SH-SY5Y (cell line): Measurements from ENCODE around the gene ELF2.

Experiments used
- GATA2 ChIP-seq: IDR thresholded peaks from 2 replicates; pipeline ENCODE4 v1.6.1; 2011; ENCODE audit warnings: mild to moderate bottlenecking, low read depth, low read length
- GATA3 ChIP-seq: IDR thresholded peaks from 2 replicates; pipeline ENCODE4 v1.6.1; 2011; ENCODE audit warnings: low read depth, mild to moderate bottlenecking, low read length, moderate library complexity

Gene ELF2

DNA sequence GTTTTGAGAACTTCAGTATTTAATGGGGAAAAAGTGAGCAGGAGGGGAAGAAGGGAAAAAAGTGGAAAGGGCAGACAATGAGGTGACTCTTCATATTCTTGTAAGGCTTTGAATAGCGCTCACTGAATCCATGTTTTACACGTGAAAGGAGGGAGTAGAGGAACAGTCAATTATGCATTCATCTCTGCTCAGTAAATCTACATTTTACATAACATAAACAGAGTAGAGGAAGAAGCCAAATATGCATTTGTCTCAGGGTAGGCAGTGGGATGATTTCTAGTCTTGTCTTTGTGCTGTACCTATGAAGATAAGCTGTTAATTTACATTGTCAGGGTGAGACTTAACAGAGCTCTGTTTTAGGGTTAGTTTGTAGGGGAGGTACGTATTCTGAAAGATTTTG, 19.4 kb upstream of the ELF2 start:
- TF ChIP-seq GATA2 (no peak), GATA3 (no peak)

DNA sequence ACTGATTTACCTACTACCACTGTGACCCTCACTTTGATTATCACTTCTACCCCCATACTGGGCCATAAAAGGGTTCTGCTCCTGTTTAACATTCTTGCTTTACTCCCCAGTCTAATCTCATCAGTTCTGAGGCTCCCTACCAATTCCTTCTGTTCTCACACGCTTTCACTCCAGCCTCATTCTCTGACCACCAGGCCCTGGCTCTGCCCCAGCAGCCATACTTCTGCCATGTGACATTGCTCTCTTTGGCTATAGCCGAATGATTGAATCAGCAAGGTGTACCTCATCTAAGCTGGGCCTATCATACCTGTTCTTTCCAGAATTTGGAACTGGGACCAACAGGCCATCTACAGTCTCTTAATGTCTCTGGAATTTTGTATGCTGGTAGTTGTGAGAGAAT, 14.4 kb upstream of the ELF2 start:
- TF ChIP-seq GATA3 (no peak), GATA2 (no peak)

DNA sequence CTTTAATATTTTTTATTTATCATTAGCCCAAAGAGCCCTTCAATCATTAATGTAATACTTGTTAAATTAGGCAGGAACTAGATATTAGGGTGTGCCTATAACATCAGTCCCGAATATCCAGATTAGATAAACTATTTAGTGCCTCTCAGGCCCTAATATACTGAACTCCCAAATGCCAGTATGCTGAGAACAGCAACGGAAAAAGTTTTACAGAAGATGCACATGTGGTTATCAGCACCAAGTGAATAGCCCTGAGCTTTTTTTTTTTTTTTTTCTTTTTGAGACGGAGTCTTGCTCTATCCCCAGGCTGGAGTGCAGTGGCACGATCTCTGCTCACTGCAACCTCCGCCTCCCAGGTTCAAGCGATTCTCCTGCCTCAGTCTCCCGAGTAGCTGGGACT, 13.0 kb upstream of the ELF2 start:
- TF ChIP-seq GATA2 (no peak), GATA3 (no peak)

DNA sequence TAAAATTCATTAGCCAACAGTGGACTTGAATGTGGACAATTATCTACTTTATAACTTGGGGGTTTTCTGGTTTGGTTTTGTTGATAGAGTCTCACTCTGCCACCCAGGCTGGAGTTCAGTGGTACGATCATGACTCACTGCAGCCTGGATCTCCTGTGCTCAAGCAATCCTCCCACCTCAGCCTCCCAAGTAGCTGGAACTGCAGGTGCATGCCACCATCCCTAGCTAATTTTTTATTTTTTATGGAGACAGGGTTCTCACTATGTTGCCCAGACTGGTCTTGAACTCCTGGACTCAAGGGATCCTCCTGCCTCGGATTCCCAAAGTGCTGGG, 12.4 kb upstream of the ELF2 start:
- no peak for TF ChIP-seq GATA3
- TF ChIP-seq GATA2: no peak

DNA sequence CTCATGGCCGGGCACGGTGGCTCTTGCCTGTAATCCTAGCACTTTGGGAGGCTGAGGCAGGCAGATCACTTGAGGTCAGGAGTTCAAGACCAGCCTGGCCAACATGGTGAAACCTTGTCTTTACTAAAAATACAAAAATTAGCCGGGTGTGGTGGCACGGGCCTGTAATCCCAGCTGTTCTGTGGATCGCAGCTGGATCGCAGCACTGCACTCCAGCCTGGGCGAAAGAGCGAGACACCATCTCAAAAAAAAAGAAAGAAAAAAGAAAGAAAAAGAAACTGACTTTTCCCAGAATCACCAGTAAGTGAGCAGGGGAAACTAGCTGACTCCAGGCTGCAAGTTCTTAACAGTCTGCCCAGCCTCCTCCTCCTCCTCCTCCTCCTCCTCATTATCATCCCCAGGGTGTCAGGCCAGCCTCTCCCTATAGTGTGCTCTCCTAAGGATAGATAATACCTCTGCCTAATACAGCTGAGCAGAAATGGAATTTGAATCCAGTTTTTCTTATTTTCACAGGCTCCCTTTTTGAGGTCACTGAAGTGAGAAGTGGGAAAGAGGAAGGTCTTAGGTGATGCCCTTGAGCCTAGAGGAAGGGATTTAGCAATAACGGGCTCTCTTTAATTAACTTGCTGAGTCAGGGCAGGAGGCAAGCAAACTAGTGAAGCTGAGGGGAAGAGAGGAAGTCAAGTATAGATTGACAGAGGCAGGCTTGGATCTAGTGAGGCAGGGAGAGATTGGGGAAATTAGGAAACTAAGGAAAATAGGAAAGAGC, 11.8 kb upstream of the ELF2 start:
- TF ChIP-seq GATA3 (no peak), GATA2 (no peak)

DNA sequence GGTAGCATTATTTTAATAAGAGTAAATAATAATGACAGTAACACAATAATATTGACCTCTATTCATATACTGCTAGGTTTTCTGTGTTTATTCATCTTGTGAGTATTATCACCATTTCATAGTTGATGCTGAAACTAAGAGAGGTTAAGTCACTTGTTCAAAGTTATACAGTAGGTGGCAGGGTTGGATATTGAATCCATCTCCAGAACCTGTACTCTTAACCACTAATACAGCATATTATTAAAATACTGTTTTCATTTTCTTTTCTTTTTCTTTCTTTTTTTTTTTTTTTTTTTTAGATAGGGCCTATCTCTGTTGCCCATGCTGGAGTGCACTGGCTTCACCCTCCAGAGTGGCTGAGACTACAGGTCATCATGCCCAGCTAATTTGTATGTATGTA, 7.1 kb upstream of the ELF2 start:
- TF ChIP-seq GATA2 (no peak), GATA3 (no peak)

DNA sequence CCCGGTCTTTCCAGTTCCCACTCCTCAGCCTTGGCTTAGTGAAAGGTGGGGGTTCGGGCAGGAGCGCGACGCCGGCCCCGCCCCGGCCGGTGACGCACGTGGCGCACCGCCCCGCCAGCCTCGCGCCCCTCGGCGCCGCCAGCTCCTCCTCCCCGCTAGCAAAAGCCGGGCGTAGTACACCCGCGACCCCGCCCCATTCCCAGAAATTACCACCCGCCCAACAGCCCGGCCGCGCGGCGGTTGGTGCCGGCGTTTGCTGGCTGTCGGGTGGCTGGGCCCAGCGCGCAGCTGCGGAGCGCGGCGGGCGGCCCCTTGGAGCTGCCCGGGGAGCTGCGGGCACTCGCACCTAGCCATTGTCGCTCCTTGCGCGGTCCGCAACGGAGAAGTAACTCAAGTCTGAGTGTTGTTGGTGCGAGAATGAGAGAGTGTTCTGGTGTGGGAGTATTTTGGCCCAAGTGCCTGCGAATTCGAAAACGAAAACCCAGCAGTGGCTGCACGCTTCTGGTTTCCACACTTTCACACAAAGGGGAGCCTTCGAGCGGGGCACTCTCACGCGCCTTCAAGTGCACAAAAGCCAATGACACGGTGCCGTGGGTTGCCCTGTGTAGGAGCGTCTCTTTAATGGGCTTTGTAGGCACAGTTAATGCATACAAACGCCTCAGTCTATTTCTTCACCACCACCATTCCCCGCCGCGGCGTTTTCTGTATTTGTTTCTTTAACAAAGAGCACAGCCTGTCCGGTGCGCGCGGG, 1.0 kb upstream of the ELF2 start:
- TF ChIP-seq GATA3 (no peak), GATA2 (no peak)

DNA sequence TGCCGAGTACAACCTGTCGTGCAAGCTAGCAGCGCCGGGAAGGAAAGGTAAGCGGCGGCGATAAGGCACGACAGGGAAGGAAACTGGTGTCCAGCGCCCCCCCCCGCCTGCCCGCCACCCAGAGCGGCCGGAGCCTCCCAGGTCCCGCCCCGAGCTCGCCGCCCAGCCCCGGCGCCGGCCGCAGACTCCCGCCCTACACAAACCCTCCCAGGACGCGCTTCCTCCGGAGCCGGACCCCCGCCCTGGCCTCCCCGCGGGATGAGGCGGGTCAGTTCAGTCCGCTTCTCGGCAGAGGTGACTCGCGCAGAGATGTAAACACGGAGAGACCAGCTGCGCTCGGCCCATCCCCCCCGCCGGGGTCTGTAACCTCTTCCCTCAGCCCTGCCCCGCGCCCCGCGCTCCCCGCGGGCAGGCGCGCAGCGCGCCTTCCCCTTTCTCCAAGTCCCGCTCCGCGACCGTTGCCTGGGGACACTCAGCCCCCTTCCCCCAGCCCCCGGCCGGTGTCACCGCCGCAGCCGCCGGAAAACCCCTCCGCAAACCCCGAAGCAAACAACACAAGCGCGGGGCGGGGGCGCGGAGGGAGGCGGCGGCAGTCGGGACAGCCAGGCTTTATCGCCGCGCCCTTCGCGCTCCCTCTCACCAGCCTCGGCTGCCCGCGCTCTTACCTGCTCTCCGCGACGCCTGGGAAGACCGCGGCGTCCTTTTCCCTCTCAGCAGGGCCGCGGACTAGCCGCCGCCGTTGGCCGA, 543 bp downstream of the ELF2 start:
- peak; percentile 12; the same call in 1 of the 2 replicates for TF ChIP-seq GATA2
- no peak for TF ChIP-seq GATA3

DNA sequence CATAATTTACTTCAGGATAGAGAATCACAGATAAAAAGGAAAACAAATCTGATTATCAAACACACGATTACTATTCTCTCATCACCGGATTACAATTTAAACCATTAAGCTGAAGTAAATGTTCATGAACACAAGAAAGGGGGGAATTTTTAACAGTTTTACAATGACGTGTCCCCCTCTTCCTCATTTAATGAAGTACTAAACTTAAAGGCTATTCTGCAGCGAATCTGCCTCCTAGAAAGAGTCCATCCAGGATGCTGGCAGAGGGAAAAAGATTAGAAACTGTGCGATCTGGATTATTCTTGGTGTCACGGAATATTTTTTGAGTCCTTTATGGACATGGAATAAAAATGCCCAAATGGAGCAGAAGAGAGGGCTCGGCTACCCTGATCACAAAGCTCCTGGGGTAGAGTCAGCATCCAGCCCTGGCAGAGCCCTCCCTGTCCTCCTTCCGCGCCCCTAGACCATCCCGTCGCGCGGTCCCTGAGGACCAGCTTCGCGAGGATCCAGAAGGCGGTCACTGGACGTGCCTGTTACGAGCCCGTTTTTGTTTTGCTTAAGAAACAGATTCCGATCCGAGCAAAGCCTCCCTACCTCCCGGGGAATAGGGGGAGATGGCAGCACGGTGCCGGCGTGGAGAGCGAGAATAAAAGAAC, 1.2 kb downstream of the ELF2 start:
- no peak for TF ChIP-seq GATA3
- no peak for TF ChIP-seq GATA2

DNA sequence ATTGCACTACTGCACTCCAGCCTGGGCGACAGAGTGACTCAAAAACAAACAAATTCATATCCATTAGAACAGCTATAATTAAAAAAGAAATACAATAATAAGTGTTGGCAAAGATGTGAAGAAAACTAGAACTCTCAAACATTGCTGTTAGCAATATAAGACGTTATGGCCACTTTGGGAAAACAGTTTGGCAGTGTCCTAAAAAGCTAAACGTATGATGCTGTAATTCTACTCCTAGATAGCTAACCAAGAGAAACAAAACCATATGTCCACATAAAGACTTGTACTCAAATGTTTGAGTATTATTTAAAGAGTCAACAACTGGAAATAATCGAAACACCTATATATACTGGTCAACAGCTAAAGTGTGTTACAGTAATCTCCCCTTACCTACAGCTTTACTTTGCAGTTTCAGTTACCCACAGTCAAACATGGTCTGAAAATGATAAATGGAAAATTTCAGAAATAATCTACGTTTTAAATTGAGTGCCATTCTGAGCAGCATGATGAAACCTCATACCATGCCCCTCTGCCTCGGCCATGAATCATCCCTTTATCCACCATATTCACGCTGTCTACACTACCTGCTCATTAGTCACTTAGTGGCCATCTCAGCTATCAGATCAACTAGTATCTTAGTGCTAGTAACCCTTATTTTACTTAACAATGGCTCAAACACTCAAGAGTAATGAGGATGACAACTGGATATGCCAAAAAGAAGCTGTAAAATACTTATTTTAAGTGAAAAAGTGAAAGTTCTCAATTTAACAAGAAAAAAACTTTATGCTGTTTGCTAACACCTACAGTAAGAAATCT, 4.9 kb downstream of the ELF2 start:
- no peak for TF ChIP-seq GATA2
- TF ChIP-seq GATA3: no peak

DNA sequence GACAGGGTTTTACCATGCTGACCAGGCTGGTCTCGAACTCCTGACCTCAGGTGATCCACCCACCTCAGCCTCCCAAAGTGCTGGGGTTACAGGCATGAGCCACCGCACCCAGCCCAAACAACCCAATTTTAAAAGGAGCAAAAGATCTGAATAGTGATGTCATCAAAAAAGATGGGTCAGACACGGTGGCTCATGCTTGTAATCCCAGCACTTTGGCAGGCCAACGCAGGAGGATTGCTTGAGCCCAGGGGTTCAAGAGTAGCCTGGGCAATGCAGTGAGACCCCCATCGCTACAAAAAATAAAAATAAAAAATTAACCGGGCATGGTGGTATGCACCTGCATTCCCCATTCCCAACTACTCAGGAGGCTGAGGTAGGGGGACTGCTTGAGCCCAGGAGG, 6.1 kb downstream of the ELF2 start:
- TF ChIP-seq GATA2 (no peak), GATA3 (no peak)

DNA sequence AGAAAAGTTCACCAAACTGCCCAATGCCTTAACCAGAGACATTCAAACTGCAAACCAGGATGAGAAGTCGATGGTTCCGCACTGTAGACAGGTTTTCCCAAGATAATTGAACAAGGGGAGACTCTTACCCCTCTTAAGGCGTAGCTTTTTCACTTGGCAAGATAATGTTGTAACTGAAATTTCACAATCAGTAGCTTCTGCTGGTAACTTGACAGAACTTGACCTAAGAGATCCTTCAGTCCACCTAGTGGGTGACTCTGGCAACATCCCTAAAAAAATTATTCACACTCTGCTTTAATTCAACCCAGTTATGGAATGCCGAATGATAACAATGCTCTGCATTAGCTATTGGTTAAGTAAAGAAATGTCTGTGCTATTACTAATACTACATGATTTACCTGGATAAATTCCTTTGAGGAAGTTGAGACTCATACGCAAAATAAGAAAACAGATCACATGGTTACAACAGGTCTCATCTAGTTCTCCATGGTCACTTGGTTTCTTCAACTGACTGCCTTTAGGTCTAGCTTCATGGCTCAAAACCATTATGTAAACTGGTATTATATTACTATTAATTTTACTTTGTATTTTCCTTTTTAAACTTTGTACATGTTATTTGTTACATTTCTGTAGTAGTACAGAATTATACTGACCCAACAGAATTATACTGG, 9.1 kb downstream of the ELF2 start:
- TF ChIP-seq GATA3 (no peak), GATA2 (no peak)

DNA sequence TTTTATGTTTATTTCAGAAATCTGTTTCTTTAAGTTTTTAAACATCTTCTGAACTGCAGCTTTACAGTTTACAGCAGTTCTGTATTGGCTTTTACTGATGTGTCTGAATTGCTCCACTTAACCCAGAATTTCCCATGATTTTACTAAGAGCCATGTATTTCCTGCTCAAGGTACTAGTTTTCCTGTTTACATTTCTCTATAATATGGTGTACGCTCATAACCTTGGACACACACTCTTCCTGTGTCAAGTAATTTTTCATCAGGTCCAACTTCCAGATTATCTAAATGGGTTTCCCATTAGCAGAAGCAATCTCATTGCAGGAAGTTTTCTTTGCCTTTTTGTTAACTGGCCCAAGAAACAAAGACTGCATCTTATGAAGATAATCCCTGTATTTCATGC, 12.3 kb downstream of the ELF2 start:
- TF ChIP-seq GATA2: no peak
- no peak for TF ChIP-seq GATA3

DNA sequence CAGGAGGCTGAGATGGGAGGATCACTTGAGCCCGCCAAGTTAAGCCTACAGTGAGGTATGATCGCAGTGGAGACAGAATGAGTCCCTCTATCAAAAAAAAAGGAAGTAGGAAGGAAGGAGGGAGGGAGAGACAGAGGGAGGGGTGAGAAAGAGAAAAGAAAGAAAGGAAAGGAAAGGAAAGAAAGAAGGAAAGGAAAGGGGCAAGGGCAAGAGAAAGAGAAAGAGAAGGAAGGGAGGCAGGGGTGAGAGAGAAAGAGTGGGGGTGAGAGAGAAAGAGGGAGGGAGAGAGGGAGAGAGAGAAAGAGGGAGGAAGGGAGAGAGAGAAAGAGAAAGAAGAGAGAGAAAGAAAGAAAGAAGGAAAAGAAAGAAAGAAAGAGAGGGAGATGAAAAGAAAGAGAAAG, 13.2 kb downstream of the ELF2 start:
- no peak for TF ChIP-seq GATA3
- no peak for TF ChIP-seq GATA2

DNA sequence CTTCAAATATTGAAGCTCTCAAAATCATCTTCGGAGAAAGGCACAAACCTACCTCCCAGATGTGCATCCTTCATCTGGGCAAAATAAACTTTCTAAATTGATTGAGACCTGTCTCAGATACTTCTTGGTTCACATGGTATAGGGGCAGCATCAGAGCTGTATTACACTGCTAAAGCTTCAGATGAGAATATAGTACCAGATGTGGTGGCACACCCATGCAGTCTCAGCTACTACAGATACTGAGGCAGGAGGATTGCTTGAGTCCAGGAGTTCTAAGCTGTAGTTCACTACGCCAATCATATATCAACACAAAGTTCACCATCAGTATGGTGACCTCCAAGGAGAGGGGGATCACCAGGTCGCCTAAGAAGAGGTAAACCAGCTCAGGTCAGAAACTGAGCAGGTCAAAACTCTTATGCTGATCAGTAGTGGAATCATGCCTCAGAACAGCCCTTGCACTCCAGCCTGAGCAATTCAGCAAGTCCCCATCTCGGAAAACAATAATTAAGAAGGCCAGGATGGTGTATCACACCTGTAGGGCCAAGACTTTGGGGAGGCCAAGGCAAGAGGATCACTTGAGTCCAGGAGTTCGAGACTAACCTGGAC, 22.0 kb downstream of the ELF2 start:
- TF ChIP-seq GATA3 (no peak), GATA2 (no peak)
